Effector memory CD4-positive, alpha-beta T cell (primary cell): ENCODE measurements around the gene TESK2.
"Not testable (repeated sequence)": the region's sequence is repeated elsewhere in the genome, so short reads cannot be mapped to it uniquely, and the experiment has no call there.

Source experiments
- DNase-seq, 3 donors: peaks; one replicate each; pipeline ENCODE4 v3.0.0-alpha.2; 2020
- H3K27ac ChIP-seq: 2 replicates; pipeline ENCODE4 v1.7.0; 2013; ENCODE audit warnings: mild to moderate bottlenecking, low read length, moderate library complexity; ENCODE audit not compliant: insufficient read depth, poor library complexity, severe bottlenecking
- H3K27me3 ChIP-seq: replicated peaks from 2 replicates; pipeline ENCODE4 v1.7.0; 2013; ENCODE audit warnings: mild to moderate bottlenecking, low read length; ENCODE audit not compliant: insufficient read depth, control insufficient read depth, poor library complexity, severe bottlenecking
- H3K36me3 ChIP-seq: 2 replicates; pipeline ENCODE4 v1.7.0; 2013; ENCODE audit warnings: mild to moderate bottlenecking, low read length, moderate library complexity; ENCODE audit not compliant: control insufficient read depth, insufficient read depth
- H3K4me1 ChIP-seq: 2 replicates; pipeline ENCODE4 v1.7.0; 2013; ENCODE audit warnings: low read length, mild to moderate bottlenecking; ENCODE audit not compliant: control insufficient read depth, insufficient read depth, poor library complexity, severe bottlenecking
- H3K4me3 ChIP-seq: 2 replicates; pipeline ENCODE4 v1.7.0; 2013; ENCODE audit warnings: low read length, low read depth, mild to moderate bottlenecking; ENCODE audit not compliant: insufficient read depth, poor library complexity, severe bottlenecking
- H3K9me3 ChIP-seq: 2 replicates; pipeline ENCODE4 v1.7.0; 2013; ENCODE audit warnings: mild to moderate bottlenecking, low read length, moderate library complexity; ENCODE audit not compliant: control insufficient read depth
- total RNA-seq, 3 donors: gene quantifications; one replicate each; lab custom pipeline; 2026; lab: John Stamatoyannopoulos, UW

Gene TESK2, protein sequence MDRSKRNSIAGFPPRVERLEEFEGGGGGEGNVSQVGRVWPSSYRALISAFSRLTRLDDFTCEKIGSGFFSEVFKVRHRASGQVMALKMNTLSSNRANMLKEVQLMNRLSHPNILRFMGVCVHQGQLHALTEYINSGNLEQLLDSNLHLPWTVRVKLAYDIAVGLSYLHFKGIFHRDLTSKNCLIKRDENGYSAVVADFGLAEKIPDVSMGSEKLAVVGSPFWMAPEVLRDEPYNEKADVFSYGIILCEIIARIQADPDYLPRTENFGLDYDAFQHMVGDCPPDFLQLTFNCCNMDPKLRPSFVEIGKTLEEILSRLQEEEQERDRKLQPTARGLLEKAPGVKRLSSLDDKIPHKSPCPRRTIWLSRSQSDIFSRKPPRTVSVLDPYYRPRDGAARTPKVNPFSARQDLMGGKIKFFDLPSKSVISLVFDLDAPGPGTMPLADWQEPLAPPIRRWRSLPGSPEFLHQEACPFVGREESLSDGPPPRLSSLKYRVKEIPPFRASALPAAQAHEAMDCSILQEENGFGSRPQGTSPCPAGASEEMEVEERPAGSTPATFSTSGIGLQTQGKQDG
- total RNA-seq: 4.4 to 8.1 (median 7.6) reads per million in 3 donors

DNA sequence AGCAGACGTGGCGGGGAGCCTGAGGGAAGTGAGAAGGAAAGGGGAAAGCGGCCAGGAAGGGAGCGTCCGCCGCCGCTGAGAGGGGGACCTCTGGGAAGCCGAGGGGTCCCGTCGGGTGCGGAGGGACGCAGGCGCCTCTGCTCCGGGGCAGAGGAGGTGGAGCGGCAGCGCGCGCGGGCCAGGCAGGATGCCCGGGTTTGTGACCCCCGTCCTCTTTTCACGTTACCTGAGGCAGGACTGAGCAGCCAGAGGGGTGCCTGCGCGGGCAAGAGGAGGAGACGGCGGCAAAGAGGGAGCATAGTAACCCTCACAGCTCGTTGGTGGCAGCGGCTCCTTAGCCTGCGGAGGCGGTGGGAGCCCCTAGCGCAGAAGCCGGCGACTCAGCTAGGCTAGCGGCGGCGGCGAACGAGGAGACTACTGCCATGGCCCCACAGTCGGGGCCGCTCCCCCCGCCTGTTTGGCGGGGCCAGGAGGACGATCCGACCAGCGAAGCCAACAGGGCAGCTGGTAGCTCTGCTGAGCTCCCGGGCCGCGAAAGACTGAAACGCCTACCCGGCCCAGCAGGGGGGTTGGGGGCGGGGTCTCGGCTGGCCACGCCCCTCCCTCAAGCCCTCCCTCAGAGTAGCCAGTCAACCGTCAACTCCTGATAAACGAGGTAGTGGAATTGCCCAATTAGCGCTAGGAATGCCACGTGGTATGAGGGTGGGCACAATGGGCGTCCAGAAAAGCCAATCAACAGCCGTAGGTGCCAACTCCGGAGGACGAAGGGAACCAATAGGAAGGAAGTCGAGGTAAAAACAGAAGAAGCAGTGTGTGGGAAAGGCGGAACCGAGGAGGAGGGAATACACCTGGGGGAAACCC lies at the start of gene TESK2:
Gene TESK2, minus strand, starts transcription at position 538 of the 861 bp plus-strand sequence. CDS start 33,378 bp downstream, outside the sequence.
- H3K27ac ChIP-seq: peak within 1 kb of the TSS; percentile 76
- H3K4me1 ChIP-seq: peaks cover 13% of the 10 kb centered on the region
- H3K36me3 ChIP-seq: no peaks in the 10 kb centered on the region
- H3K27me3 ChIP-seq: no peaks in the 10 kb centered on the region
- peak; percentile 96 to 98 (median 97) for DNase-seq
- peak within 1 kb of the TSS; percentile 82 for H3K4me3 ChIP-seq
- no peaks in the 10 kb centered on the region for H3K9me3 ChIP-seq

DNA sequence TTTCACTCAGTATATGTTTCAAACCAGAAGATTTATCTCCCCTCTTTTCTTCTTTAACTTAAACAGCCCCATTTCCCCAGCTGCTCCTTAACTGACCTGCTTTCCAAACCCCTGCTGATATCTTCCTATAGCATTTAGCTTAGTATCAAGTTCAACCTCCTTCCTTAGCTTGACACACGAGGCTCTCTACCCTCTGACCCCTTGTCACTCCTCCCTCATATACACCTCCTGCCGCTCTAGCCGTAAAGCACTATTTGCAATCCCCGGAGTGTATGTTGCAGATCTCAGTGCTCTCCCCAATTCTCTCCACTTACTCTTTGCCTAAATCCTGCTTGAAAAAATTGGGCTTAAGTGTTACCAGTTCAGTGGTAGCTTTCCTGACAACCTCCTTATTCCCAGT lies 45.9 kb upstream of the TESK2 start:
- no peak for DNase-seq
- no peak overlapping the region for H3K27ac ChIP-seq
- no peaks in the 10 kb centered on the region for H3K9me3 ChIP-seq
- H3K4me1 ChIP-seq: no peaks in the 10 kb centered on the region
- H3K27me3 ChIP-seq: no peaks in the 10 kb centered on the region
- no peaks in the 10 kb centered on the region for H3K36me3 ChIP-seq
- H3K4me3 ChIP-seq: no peak overlapping the region

DNA sequence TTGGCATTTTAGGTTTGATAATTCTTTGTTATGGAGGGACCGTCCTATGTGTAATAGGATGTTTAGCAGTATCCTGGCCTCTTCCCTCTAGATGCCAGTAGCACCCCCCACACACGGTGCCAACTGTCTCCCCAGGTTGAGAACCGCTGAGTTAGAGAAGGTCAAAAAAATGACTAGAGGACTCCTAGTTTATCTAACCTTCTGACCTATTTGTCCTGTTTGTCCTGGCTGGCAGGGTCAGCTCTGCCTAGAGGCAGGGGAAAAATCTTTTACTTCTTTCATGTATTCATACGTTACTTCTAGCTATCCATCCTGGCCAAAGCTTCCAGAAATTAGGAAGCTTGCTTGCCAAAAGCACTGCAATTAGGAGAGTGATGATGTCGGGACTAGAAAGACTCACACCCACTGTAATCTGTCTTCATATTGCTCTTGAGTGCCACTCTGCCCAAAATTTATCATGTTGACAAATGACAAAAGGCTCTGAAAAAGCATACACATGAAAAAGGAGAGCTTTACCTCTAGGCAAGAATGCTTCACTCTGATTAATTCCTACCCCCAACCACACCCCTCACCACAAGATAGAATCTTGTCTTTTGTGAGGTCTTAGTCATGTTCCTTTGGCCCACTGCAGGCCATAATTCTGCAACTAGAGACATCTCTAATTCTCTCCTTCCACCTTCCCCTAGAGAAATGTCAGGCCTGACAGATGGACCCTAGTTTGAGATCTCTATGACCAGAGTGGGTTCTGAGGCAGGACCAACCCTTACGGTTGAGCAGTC lies 45.2 kb upstream of the TESK2 start:
- Histone ChIP-seq H3K4me3 (no peak overlapping the region), H3K36me3 (no peaks in the 10 kb centered on the region), H3K4me1 (no peaks in the 10 kb centered on the region), H3K27ac (no peak overlapping the region), H3K27me3 (no peaks in the 10 kb centered on the region), H3K9me3 (no peaks in the 10 kb centered on the region)
- no peak for DNase-seq

DNA sequence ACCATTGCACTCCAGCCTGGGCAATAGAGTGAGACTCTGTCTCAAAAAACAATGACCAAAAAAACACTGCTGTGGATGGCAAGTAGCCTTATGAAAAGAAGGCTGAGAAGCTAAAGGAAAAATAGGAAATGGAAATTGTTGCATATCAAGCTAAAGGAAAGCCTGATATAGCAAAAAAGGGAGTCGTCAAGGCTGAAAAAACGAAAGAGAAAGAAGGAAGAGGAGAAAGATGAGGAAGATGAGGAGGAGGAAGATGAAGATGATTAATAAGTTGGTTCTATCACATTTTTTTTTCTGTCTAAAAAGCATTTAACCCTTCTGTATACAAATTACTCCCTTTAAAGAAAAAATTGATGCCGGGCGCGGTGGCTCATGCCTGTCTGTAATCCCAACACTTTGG lies 40.9 kb upstream of the TESK2 start:
- Histone ChIP-seq H3K27ac (no peak overlapping the region), H3K27me3 (no peaks in the 10 kb centered on the region), H3K4me1 (no peaks in the 10 kb centered on the region), H3K4me3 (no peak overlapping the region), H3K9me3 (no peaks in the 10 kb centered on the region), H3K36me3 (no peaks in the 10 kb centered on the region)
- no peak for DNase-seq

DNA sequence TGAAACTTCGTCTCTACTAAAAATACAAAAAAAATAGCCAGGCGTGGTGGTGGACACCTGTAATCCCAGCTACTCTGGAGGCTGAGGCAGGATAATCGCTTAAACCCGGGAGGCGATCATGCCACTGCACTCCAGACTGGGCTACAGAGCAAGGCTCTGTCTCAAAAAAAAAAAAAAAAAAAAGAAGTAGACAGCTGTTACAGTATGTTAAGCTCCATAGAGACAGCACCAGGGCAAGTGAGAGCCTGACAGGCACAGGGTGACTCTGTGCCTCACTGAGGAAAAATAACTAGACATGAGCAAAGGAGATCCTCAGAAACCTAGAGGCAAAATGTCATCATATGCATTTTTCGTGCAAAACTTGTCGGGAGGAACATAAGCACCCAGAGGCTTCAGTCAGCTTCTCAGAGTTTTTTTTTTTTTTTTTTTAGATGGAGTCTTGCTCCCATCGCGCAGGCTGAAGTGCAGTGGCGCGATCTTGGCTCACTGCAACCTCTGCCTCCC lies 39.7 kb upstream of the TESK2 start:
- H3K9me3 ChIP-seq: no peaks in the 10 kb centered on the region
- H3K4me1 ChIP-seq: no peaks in the 10 kb centered on the region
- no peak for DNase-seq
- H3K27me3 ChIP-seq: no peaks in the 10 kb centered on the region
- H3K27ac ChIP-seq: no peak overlapping the region
- H3K4me3 ChIP-seq: no peak overlapping the region
- no peaks in the 10 kb centered on the region for H3K36me3 ChIP-seq

DNA sequence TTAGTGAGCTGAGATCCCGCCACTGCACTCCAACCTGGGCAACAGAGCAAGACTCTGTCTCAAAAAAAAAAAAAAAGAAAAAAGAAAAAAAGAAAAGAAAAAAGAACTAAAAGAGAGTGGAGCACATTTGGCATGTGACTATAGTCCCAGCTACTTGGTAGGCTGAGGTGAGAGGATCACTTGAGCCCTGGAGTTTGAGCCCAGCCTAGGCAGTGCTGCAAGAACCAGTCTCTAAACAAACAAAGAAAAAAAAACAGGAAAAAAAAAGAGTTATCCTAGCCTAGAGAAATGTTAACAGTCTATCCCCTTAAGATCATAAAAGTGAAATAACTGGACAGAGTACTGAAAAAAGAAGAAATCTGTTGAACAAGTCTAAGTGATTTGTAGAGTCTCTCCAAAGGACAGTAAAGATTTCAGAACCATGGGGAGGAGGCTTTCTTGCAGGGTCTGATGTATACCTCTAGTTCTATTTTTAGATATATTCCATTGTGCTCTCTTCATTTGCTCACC lies 35.2 kb upstream of the TESK2 start:
- Histone ChIP-seq H3K4me3 (no peak overlapping the region), H3K27ac (no peak overlapping the region), H3K27me3 (no peaks in the 10 kb centered on the region), H3K9me3 (no peaks in the 10 kb centered on the region), H3K36me3 (no peaks in the 10 kb centered on the region), H3K4me1 (peaks cover 5% of the 10 kb centered on the region)
- no peak for DNase-seq

DNA sequence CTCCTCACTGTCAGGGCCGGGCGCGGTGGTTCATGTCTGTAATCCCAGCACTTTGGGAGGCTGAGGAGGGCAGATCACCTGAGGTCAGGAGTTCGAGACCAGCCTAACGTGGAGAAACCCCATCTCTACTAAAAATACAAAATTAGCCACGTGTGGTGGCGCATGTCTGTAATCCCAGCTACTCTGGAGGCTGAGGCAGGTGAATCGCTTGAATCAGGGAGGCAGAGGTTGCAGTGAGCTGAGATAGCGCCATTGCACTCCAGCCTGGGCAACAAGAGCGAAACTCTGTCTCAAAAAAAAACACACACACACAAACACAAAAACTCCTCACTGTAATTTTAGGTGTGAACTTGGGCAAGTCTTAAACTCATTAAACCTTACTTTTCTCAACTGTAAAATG lies 33.0 kb upstream of the TESK2 start:
- H3K36me3 ChIP-seq, H3K27ac ChIP-seq, H3K4me3 ChIP-seq, H3K9me3 ChIP-seq, DNase-seq, H3K27me3 ChIP-seq: not testable (repeated sequence)
- peaks cover 20% of the 10 kb centered on the region for H3K4me1 ChIP-seq

DNA sequence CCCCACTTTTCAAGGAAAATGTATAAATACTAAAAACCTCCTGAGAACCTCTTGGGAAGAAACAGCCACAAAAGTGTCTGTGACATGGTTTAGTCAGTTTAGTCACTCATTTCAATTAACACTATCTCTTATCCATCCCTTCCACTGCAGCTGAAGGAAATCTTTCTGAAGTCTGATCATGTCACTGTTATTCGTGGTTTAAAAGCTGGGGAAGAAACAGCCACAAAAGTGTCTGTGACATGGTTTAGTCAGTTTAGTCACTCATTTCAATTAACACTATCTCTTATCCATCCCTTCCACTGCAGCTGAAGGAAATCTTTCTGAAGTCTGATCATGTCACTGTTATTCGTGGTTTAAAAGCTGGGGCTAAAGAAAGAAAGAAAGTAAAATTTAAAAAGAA lies 32.6 kb upstream of the TESK2 start:
- peaks cover 21% of the 10 kb centered on the region for H3K4me1 ChIP-seq
- H3K36me3 ChIP-seq, H3K27me3 ChIP-seq, DNase-seq, H3K4me3 ChIP-seq, H3K27ac ChIP-seq, H3K9me3 ChIP-seq: not testable (repeated sequence)

DNA sequence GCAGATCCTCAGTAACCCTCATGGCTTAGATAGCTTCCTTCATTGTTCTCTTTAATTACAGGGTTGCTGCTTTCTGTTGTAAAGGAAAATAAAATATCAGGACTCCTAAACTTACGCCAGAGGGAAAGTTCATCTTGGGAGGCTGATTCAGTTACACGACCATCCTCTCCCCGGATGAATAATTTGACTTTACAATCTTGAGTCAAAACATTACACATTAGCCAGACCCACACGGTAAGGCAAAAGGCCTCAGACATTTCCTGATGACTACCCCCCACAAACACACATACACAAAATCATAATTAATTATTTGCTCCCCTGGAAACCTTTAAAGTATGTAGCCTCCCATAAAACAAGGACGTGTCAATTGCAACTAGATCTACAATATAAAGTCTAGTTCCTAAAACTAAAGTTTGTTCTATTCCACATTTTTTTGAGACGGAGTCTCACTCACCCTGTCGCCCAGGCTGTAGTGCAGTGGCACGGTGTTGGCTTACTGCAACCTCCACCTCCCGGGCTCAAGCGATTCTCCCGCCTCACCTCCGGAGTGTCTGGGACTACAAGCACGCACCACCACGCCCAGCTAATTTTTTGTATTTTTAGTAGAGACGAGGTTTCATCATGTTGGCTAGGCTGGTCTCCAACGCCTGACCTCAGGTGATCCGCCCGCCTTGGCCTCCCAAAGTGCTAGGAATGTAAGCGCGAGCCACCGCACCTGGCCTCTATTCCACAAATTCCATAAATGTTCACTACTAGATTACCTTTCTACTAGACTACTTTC lies 31.6 kb upstream of the TESK2 start:
- Histone ChIP-seq H3K9me3 (no peaks in the 10 kb centered on the region), H3K27ac (peak overlapping the region; percentile 83), H3K27me3 (no peaks in the 10 kb centered on the region), H3K4me3 (peak overlapping the region; percentile 89), H3K36me3 (peaks cover 5% of the 10 kb centered on the region), H3K4me1 (peaks cover 21% of the 10 kb centered on the region)
- no peak for DNase-seq
